Ecto neural progenitor cell (in vitro differentiated cells): Measurements from ENCODE around the gene ABCA4.

Experiments
- DNase-seq: peaks from one replicate; pipeline ENCODE4 v3.0.0-alpha.2; 2018; ENCODE audit warnings: low spot score

Gene ABCA4

DNA sequence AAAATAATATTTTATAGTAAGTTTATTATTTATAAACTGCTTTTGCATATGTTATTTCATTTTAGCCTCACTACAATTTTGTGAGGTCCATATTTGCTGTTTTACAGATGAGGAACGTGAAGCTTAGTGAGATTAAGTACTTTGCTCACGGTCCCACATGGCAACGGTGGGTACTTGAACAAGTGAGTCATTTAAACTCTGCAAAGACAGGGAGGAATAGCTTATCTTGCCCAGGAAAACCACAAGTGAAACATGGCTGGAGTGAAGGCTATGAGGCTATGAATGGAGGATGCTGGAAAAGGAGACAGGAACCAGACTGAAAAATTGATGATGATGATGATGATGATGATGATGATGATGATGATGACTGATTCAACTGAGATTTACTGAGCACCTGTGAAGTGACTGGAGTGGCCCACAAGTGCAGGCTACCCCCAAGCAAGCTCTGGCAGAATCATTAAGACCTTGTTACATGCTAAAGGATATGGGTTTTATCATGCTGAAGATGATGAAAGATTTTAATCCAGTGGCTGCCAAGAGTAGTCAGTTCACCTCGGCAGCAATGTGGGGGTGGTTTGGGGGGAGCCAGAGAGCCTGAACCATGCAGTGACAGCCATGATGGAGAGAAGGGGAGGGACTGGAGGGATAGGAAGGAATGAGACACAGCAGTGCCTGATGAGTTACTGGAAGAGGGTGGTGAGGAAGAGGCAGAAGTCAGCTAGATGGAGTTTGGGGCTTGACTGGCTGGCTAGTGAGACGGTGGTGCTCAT is 1.4 kb upstream of the ABCA4 start:
- no peak for DNase-seq

DNA sequence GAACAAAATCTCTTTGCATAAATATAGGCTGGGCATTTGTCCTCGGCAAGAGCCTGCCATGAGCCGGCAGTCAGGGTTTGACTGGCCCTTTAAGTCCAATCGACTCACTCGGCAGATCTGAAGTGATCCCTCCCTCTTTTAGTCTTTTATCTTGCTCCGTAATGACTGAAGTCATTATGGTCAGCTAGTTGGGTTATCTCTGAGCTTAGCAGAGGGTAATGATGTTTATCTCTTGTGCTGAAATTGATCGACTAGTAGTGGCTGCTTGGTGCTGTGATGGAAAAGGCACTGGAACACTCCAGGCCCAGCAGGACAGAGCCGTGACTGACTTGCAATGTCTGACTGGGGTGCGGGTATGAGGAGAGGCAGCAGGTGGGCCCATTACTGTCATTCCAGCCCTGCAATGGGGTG is 468 bp upstream of the ABCA4 start:
- no peak for DNase-seq

DNA sequence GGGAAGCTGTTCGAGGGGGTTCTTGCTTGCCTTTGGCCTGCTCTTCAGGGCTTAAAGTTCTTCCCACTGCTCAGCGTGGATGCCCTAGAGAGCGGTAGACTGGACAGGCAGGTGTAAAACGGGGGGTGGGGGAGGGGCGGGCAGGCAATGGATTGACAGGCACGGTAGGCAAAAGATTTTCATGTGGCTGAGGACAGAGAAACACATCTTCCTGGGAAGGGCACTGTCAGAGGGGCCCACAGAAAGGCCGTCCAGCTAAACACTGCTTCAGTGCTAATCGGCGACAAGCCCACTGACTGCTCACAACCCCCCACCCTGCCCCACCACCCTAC is 412 bp downstream of the ABCA4 start:
- no peak for DNase-seq

DNA sequence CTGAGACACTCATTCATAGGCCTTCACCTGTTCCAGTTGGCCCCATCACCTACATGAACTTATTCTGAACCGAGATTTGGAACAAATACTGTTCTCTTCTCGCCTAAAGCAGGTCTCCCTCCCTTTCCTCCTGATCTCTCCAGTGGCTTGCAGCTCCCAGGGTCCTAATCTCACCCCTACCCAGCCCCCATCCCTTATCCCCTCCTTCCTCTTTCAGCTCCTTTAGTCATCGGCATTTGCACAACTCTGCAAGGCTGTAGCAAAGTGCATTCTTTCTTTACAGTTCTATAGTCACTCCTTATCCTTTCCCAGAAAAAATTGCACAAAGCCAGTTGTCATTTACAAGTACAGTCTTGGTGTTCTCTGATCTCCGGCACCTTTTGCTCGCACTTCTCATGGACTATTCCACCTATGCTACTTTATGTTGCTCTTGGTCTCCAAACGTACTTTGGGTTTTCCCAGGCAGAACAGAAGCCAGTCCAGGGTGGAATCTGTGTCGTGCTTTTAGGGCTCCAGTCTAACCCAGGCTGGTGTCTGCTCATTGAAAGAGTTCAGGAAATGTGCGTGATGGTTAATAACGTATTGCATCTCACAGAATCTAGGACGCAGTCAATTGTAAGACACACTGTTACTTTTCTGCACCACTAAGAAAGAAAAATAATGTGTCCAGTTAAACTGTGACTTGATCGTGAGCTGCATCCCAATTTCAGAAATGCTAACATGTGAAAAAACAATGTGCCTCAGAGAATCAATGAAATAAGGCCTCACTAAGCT is 965 bp downstream of the ABCA4 start:
- no peak for DNase-seq

DNA sequence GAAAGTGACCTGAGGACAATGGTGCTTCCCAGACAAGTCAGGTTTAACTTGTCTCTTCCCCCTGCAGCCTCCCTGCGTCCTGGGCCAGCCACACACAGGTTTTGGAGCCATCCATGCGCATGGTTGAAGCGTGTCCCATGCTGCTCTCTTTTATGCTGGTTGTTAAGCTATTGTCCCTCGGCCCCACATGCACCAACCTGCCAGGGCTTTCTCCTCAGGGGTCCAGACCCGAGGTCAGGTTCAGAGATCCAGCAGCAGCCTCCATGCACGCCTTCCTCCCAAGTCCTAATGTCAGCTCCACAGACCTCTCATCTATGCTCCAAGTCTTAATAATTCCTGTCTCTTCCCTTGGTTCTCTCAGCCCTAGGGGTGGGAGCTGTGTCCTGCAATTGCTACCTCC is 1.6 kb downstream of the ABCA4 start:
- DNase-seq, result no peak

DNA sequence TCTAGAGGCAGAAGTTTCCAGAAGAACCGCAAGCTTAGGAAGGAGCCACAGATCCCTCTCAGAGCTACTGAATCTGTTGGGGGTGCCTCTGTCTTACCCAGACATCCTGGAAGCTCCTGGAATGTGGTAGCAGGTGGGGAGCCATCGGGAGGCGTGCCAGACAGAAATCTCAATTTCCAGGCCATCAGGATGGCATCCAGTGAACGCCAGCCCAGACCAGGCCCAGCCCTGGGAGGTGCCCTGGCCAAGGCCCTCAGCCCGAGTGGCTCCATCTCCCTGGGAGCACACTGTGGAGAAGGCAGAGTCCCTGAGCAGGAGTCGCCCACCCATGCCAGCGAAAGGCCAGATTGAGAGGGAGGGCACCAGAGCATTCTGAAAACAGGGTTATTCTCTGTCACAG is 2.5 kb downstream of the ABCA4 start:
- DNase-seq, result no peak

DNA sequence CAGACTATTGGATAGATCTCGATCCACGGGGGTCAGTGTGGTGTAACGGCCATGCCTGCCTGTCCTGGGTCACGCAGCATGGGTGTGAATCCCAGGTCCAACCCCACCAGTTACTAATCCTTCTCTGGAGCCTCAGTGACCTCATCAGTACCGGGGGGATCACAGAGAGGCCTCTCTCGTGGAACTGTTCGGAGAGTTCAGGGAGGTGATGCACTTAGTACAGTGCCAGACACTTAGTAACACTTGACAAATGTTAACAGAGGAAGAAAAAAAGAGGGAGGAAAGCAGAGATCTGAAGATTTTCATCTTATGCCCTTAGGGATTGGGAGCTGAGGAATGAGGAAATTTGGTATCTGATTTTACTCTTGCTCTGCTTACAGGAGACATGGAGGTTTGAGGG is 2.9 kb downstream of the ABCA4 start:
- no peak for DNase-seq

DNA sequence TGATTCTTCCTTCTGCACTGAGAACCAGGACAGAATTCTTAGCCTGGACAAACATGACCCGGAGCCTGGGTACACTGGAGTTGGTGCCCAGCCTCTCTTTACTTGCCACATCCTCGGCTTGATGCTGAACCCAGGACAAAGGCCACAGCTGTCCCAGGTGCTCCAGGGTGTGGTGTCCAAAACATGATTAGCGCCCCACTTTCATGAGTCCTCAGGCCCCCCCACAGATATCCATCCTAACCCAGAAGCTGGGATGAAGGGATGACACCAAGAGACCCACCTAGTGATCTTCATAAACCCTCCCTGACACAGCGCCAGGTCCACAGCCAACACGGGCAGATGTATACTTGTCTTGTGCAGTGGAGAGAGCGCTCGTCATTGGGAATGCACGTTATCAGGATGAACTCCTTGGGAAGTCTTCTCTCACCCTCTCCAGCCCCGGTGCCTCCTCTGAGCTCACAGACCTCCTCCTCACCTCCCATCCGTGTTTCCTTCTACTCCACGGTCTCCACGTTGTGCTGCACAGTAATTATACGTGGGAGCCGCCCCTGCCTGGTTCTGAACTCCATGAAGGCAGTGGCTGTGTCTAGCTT is 3.6 kb downstream of the ABCA4 start:
- DNase-seq, result no peak

DNA sequence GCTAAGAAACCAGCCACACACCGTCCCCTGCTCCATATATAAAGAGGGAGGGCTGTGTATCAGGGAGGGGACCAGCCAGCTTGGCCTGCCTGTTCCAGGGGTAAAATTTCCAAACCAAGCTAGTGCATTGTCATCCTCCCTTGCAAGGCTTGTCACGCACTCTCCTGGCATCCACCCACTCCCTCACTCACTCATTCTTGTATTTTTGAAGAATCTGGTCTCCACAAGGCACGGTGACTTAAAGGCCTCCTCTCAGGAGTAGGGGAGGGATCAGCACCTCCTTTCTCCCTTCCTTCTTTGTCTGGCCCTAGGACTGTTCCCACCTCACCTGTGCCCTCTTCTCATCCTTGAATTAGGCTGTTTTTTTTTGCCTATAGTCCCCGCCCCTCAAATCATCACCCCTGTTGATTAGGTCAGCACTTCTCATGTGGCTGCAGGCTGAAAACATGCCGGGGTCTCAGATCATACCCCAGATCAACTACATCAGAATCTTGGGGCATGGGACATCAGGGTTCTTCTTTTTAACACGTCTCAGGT is 5.0 kb downstream of the ABCA4 start:
- no peak for DNase-seq

DNA sequence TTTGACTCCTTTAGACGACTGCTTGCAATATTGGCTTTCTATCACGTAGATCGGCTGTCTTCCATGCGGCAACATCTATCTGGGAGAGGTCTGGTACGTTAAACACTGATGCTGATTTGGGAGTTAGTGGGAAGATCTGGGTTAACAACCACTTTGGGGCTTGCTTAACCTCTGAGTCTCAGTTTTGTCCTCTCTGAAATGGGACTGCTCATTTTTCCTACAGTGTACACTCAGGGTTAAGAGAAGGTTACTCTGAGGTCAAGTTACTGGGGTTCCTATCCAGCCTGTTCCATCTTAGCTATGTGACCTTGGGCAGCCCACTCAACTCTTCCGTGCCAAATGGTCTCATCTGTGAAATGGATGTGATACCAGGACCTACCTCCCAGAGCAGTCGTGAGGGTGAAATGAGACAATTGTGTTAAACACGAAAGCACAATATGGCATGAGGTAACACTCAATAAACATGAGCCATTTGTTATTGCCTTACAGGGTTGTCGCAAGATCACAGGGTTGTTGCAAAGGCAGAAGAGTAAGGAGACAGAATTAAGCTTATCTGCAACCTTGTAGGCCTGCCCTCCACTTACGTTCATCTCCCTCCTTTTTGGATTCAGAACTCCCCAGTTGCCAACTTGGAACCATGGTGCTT is 5.6 kb downstream of the ABCA4 start:
- no peak for DNase-seq

DNA sequence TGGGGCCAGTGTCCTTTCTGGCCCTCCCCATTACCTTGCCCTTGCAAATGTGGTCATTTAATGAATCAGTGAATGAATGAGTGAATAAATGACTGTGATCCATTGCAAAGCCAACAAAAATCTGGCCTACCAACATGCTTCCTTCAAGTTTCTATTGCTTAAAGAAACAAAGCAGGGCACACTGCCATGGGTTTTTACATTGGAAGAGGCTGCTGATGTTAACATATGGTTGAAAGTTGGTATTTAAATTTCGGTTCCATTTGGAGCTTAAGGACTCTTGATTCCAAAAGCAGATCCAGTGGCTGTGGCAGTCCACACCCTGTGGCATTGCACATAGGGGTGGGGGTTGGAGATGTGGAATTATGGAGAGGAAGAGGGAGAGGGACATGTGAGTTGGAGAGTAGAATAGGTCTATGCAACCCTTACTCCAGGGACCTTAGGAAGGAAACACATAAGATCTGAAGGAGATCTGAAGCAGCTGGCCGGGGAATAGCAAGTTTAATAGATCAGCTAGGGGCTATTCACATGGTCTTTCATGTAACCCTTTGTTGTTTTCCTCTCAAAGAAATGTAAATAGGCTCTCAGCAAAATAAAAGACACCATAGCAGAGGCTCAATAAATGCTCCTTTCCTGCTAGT is 7.2 kb downstream of the ABCA4 start:
- DNase-seq, result no peak

DNA sequence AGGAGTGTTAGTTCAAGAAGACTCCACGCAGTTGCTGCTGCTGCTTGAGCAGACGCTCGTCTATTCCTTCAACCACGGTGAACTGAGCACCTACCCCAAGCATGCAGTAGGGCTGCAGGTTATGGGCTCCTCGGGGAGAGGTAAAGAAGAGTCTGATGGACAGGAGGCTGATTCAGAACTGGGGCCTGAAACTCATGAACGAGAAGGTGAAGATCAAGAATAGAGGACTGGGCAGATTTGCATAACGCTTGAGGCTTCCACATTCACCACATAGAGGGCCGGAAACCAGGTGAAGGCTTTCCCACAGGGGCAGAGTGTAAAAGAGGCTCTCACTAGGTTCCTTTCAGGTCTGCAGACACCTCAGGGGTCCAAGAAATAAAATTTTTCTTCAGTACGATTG is 9.1 kb downstream of the ABCA4 start:
- no peak for DNase-seq

DNA sequence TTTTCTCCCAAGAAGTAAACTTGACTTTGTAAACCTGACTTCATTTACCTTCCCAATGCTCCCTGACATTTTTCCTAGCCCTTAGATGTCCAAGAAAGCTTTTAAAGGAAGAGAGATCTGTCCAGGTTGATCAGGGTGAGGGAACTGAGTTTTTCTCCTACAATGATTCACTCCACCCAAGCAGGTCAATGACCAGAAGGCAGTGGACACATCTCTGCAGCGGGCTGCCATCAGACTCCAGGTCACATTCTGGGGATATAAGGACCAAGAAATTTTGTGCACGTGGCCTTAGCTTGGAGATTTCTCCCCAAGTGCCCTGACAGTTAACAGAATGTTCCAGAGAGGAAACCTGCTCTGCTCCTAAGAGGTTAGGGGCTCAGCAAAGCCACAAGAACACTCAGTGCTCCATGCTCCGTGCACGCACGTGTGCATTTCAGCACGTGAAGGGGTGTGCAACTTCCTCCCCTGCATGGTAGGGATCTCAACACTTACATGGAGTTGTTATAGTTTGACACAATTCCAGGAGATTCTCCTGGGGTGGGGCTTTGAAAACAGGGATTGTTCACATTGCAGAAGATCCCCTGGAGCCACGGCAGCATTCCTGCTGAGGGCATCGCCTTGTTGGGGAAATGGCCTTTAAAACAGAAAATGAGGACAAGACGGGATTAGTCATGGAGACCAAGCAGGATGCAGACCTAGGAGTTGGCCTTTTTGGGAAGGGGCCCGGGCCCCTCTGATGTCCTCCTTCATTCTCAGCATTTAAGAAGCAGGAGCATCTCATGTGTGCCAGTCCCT is 9.8 kb downstream of the ABCA4 start:
- no peak for DNase-seq

DNA sequence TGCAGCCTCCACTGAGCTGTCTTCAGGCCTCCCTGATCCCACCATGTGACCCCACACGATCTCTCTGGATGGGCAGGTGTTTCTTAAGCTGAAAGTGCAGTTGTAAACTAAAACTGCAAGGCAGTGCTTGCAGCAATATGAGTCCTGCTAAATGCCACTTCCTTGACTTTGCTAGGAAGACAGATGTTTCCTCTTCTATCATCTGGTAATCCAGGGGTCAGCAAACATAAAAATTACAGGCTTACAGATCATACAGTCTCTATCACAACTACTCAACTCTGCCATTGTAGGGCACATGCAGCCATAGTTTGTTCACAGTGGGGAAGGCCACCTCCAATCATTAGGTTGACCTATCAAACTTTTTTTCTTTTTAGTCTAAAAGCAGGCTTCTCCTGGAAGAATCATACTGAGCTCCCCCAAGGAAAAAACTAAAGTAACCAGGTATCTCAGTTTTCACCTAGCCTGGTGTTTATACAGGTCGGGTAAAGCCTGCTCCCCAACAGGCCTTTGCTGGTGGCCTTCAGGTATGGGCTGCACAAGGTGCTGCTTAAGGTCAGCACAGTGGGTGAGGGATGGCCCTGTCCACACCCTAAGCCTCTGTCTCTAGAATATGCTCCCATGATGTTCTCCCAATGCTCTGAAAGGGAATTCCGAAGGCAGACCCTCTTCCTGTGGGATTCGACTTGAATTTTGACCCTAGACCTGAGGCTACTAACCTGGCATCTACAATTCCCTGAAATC is 10.8 kb downstream of the ABCA4 start:
- DNase-seq, result no peak

DNA sequence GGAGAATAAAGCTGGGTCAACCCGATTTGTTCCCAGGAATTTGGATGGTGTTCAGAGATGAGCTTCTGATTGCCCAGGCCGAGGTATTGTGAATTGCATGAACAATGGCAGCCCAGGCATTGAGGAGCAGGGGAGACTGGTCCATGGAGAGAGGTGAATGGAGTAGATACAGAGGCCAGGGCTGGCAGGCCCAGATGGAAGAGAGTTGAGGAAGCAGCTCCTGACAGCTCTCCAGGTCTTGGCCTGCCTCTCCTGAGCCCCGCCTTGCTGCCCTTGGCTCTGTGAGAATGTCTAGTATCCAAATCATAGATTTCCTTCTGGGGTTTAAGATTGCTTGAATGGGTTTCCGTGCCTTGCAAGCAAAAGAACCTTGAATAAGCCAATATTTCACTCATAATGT is 11.5 kb downstream of the ABCA4 start:
- DNase-seq, result no peak

DNA sequence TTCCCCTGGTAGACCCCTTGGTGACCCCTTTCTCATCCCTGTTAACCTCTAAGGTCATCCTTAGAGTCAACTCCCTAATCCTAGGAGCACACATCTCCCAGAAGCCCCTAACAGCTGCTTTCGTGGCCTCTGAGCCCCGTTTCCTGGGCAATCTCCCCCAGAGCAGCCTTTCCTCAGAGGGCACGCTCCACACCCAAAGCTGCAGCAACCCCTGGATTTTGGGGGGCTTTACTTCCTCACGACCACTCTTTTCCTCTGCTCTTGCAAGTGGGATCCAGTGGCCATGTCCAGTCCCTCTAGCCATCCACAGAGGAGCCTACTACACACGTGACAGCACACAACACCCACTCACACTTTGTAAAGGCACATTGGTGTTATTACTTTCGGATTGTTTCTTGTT is 13.8 kb downstream of the ABCA4 start:
- no peak for DNase-seq

DNA sequence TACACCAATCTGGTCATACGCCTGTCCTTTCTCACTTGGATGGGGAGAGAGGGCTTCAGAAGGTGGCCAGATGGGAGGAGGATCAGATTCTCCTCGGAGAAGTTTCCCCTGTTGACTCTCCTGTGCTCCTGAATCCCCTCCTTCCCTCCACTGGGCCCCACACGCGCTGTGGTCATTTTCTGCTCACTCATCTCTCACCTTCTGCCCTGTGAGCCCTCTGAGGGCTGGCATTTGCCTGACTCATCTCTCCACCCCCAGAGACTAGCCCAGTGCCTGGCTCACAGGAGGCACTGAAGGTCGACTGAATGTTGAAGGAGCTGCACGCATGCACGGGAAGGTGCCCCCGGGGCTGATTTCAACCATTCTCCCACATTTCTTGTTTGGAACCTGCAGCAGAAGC is 14.2 kb downstream of the ABCA4 start:
- DNase-seq, result no peak

DNA sequence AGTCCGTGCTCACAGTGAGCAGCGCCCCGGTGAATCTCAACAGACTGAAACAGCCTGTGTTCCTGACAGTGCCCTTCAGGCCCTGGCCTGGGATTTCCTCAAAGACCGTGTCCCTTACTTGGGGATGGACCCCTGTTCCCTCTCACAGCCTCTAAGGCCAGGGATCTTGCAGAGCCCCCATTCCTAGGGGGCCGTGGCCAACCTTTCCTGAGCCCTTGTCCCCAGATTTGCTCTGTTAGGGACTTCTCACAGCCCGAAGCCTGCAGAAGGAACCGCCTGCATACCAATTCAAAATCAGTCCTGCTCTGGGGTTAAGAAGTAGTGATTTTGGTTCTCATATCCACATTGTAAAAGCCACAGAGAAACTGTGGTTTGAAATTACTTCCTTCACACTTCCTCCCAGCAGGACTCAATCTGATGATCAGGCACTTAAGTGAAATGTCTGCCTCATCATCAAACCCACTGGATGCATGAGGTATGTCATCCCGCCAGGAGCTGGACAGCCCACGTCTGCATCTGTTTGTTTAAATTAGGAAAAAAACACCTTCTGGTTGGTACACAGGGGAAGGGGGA is 14.9 kb downstream of the ABCA4 start:
- DNase-seq, result no peak

DNA sequence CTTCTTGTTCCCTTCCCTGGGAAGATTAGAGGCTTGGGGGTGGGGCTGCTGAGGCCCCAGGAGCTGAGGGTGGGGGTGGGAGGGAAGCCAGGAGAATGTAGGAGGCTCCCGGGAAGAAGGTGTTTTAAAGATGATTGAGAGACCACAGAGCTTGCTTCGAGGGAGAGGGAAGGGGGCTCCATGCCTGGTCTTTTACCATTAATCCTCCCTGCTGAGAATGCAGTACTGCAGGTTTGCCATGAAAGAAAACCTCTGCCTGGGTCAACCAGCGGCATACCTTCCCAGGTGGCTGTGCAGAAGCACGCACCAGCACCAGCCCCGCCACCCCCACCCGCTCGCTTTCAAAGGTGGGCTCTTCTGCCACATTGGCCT is 15.4 kb downstream of the ABCA4 start:
- DNase-seq, result no peak
